Muscle of leg (tissue), 11 donors: ENCODE data around the gene VAMP5. TPM values are rescaled to one million over a fixed set of nuclear protein-coding genes. Genes with fewer than 3 reads are reported as not detected.

Experiments used
- DNase-seq: peaks from one replicate; pipeline ENCODE4 v3.0.0; 2013
- H3K27ac ChIP-seq: one replicate; pipeline ENCODE4 v1.5.1; 2013; ENCODE audit warnings: mild to moderate bottlenecking, low read length, control low read depth
- H3K27me3 ChIP-seq: one replicate; pipeline ENCODE4 v1.6.1; 2013; ENCODE audit warnings: low read length; ENCODE audit not compliant: control insufficient read depth, insufficient read depth
- H3K36me3 ChIP-seq: one replicate; pipeline ENCODE4 v1.6.1; 2013; ENCODE audit warnings: low read length; ENCODE audit not compliant: control insufficient read depth, insufficient read depth
- H3K4me1 ChIP-seq: one replicate; pipeline ENCODE4 v1.6.1; 2013; ENCODE audit warnings: low read length; ENCODE audit not compliant: control insufficient read depth, insufficient read depth
- H3K4me3 ChIP-seq: one replicate; pipeline ENCODE4 v1.5.1; 2013; ENCODE audit warnings: low read length, control low read depth
- H3K9me3 ChIP-seq: replicated peaks from 2 replicates; pipeline ENCODE4 v1.6.1; 2013; ENCODE audit warnings: low read depth, low read length; ENCODE audit not compliant: control insufficient read depth
- WGBS: methylation state at CpG from one replicate; pipeline ENCODE4 v1.1.5; 2013; ENCODE audit warnings: missing lambda C conversion rate; ENCODE audit not compliant: insufficient coverage; 5-methylcytosine and 5-hydroxymethylcytosine counted together
- polyA plus RNA-seq, 8 donors: library from polyadenylated mRNA; unstranded; fragments of 120-200 nt; gene quantifications; one replicate each; pipeline versions ENCODE4 v1.2.1 to v1.2.3, GENCODE V29; 2013; ENCODE audit warnings: inconsistent platforms in 1 of 8, low replicate concordance in 1 of 8; ENCODE audit not compliant: insufficient read length in 8 of 8, insufficient read depth in 1 of 8
- total RNA-seq: library from RNA; stranded (reverse); fragments of 120-200 nt; gene quantifications from one replicate; pipeline ENCODE4 v1.2.4, GENCODE V29; 2013

The VAMP5 gene
- total and polyA plus RNA-seq, 9 donors, result 18.0 to 56.2 (median 40.1) TPM

DNA sequence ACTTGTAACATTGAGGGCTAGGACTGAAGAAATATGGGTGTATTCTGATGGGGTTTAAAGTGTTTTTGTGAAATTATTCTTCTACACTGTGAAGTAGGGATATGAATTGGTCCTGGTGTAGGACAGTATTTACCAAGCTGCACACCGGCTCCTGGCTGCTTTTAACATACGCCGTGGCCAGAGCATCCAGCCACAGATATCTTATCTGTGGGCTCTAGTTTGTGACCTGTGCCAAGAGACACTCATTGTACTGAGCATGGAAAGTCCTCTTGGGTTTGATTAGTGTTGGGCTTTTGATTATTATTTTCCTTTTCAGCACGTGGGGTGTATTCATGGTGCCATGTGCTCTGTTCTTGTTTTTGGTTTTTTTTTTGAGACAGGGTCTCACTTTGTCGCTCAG is 39.8 kb downstream of the VAMP5 start:
- 96% methylated on average over 4 of the region's 5 CpGs for WGBS
- Histone ChIP-seq H3K27ac (no peak overlapping the region), H3K4me3 (no peak overlapping the region), H3K27me3 (no peaks in the 10 kb centered on the region), H3K36me3 (peaks cover 72% of the 10 kb centered on the region), H3K9me3 (no peaks in the 10 kb centered on the region), H3K4me1 (no peaks in the 10 kb centered on the region)
- DNase-seq, result no peak

DNA sequence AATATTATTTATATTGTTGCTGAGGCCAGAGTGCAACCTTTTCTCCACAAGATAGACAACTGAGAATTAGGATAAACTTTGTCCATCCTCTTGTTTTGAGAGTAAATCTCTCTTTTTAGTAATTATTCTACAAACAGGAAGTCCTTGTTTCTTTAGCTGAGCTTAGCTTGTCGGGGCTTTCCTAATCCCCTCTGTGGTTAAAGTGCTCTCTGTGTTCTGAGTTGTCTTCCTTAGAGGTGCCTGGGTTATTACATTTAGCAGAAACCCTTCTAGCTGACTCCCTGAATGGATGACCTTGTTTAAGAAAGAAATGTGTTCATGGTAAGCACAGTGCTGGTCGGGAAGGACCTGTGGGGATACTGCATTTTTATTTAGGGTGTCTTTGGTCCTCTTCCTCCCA is 44.4 kb downstream of the VAMP5 start:
- no peak for DNase-seq
- H3K36me3 ChIP-seq, result peaks cover 76% of the 10 kb centered on the region
- WGBS, result no CpG with 5 or more reads among the region's 2 CpGs
- no peak overlapping the region for H3K4me3 ChIP-seq
- no peak overlapping the region for H3K27ac ChIP-seq
- H3K9me3 ChIP-seq, result no peaks in the 10 kb centered on the region
- H3K27me3 ChIP-seq, result no peaks in the 10 kb centered on the region
- H3K4me1 ChIP-seq, result no peaks in the 10 kb centered on the region

DNA sequence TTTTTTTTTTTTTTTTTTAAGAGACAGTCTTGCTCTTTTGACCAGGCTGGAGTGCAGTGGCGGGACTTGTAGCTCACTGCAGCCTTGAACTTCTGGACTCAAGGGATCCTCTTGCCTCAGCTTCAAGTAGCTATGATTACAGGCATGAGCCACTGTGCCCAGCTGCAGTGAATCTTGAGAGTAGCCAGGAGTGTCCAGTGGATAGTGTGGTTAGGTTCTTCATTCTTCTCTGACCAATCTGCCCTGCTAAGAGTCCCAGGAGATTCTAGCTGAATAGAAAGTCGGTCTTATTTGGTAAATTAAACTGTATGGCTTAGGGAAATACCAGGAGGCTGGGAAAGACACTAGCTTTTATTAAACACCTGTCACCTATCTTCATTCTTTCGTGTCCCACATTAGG is 47.1 kb downstream of the VAMP5 start:
- H3K4me1 ChIP-seq, result no peaks in the 10 kb centered on the region
- peaks cover 75% of the 10 kb centered on the region for H3K36me3 ChIP-seq
- H3K27me3 ChIP-seq, result no peaks in the 10 kb centered on the region
- H3K4me3 ChIP-seq, result no peak overlapping the region
- no CpG with 5 or more reads among the region's 3 CpGs for WGBS
- H3K9me3 ChIP-seq, result no peaks in the 10 kb centered on the region
- no peak for DNase-seq
- no peak overlapping the region for H3K27ac ChIP-seq

DNA sequence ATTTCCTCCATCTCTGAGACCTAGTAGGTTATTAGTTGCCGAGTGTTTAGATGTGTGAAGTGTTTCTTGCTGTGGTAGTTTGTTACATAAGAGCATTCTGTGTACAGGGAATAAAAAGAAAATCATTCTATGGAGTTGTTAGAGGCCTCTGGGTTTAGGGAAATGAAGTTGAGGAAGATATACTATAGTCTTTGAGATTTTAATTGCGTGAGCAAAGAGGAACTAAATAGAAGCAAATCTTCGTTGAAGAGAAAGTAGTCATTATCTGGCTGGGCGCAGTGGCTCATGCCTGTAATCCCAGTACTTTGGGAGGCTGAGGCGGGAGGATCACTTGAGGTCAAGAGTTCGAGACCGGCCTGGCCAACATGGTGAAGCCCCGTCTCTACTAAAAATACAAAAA is 50.8 kb downstream of the VAMP5 start:
- DNase-seq, result no peak
- WGBS, result 91% methylated on average over 6 of the region's 8 CpGs
- no peaks in the 10 kb centered on the region for H3K4me1 ChIP-seq
- H3K4me3 ChIP-seq, result no peak overlapping the region
- no peaks in the 10 kb centered on the region for H3K27me3 ChIP-seq
- peaks cover 83% of the 10 kb centered on the region for H3K36me3 ChIP-seq
- H3K27ac ChIP-seq, result no peak overlapping the region
- H3K9me3 ChIP-seq, result no peaks in the 10 kb centered on the region

DNA sequence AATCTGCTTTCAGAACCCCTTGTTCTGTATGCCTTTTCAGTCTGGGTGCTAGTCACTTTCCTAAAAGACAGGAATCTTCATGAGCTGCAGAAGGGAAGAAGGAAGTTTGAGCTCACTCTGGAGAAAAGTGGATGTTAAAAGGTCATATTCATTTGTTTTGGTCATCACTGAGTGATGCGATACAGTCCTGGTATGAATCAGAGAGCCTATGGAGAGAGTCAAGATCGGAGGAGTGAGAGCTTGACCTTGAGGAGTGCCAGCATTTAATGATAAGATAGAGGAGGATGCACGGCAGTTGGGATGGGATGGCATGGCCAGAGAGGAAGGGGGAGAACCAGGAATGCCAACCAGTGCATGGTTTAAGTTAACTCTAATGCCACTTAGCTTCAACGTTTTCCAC is 51.4 kb downstream of the VAMP5 start:
- WGBS, result 78% methylated on average over 3 of the region's 4 CpGs
- Histone ChIP-seq H3K27ac (no peak overlapping the region), H3K4me3 (no peak overlapping the region), H3K9me3 (no peaks in the 10 kb centered on the region), H3K4me1 (no peaks in the 10 kb centered on the region), H3K36me3 (peaks cover 84% of the 10 kb centered on the region), H3K27me3 (no peaks in the 10 kb centered on the region)
- DNase-seq, result no peak

DNA sequence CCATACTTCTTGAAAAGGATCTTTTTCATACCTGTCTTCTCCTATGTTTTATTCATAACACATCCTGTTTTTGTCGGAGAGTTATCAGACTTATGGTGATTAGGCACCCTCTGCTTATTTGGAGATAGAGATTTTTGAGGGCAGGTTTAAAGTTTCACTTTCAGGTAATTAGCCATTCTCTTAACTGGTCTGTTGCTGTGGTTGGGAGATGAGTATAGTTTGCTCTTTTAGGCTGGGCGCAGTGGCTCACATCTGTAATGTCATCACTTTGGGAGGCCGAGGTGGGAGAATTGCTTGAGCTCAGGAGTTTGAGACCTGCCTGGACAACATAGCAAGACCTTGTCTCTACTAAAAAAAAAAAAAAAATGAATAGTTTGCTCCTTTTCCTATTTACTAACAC is 58.5 kb downstream of the VAMP5 start:
- Histone ChIP-seq H3K36me3 (peaks cover 81% of the 10 kb centered on the region), H3K9me3 (no peaks in the 10 kb centered on the region), H3K27me3 (no peaks in the 10 kb centered on the region), H3K4me3 (no peak overlapping the region), H3K4me1 (no peaks in the 10 kb centered on the region), H3K27ac (no peak overlapping the region)
- no peak for DNase-seq
- WGBS, result no CpG with 5 or more reads among the region's 3 CpGs

Other genes with a start within 250 kb of the VAMP5 start
- gene RETSAT, start 229.9 kb upstream of the VAMP5 start, total RNA-seq, result 11.7 TPM
- 10 to 100 TPM in 7 of 8 donors, 1 to 10 TPM in 1; 7.9 to 19.2 (median 15.5) TPM for gene RETSAT, start 229.9 kb upstream of the VAMP5 start, polyA plus RNA-seq
- gene ELMOD3, start 229.7 kb upstream of the VAMP5 start, total RNA-seq, result 14.3 TPM
- 10 to 100 TPM; 10.6 to 18.6 (median 16.1) TPM for gene ELMOD3, start 229.7 kb upstream of the VAMP5 start, polyA plus RNA-seq
- 44.6 TPM for gene CAPG, start 174.1 kb upstream of the VAMP5 start, total RNA-seq
- 10 to 100 TPM; 13.9 to 48.5 (median 26.2) TPM for gene CAPG, start 174.1 kb upstream of the VAMP5 start, polyA plus RNA-seq
- gene SH2D6, start 165.7 kb upstream of the VAMP5 start, total RNA-seq, result 0.13 TPM
- gene SH2D6, start 165.7 kb upstream of the VAMP5 start, polyA plus RNA-seq, result 1 to 10 TPM in 1 of 8 donors, under 1 TPM in 7; 0.24 to 1.4 (median 0.66) TPM
- gene MAT2A, start 45.3 kb upstream of the VAMP5 start, total RNA-seq, result 71.5 TPM
- 100 to 1,000 TPM; 151 to 240 (median 191) TPM for gene MAT2A, start 45.3 kb upstream of the VAMP5 start, polyA plus RNA-seq
- gene GGCX, start 22.9 kb upstream of the VAMP5 start, total RNA-seq, result 26.2 TPM
- gene GGCX, start 22.9 kb upstream of the VAMP5 start, polyA plus RNA-seq, result 10 to 100 TPM; 16.5 to 26.1 (median 20.8) TPM
- gene VAMP8, start 6.8 kb upstream of the VAMP5 start, total RNA-seq, result 9.8 TPM
- gene VAMP8, start 6.8 kb upstream of the VAMP5 start, polyA plus RNA-seq, result 10 to 100 TPM; 10.7 to 17.8 (median 12.4) TPM
- gene RNF181, start 11.3 kb downstream of the VAMP5 start, total RNA-seq, result 109 TPM
- 10 to 100 TPM; 53.9 to 75.0 (median 59.0) TPM for gene RNF181, start 11.3 kb downstream of the VAMP5 start, polyA plus RNA-seq
- gene TMEM150A, start 18.3 kb downstream of the VAMP5 start, total RNA-seq, result 7.9 TPM
- gene TMEM150A, start 18.3 kb downstream of the VAMP5 start, polyA plus RNA-seq, result 10 to 100 TPM in 3 of 8 donors, 1 to 10 TPM in 5; 7.7 to 11.7 (median 9.5) TPM
- gene C2orf68, start 27.6 kb downstream of the VAMP5 start, total RNA-seq, result 29.2 TPM
- 10 to 100 TPM; 34.1 to 55.4 (median 44.9) TPM for gene C2orf68, start 27.6 kb downstream of the VAMP5 start, polyA plus RNA-seq
- gene USP39, start 31.8 kb downstream of the VAMP5 start, total RNA-seq, result 31.5 TPM
- 10 to 100 TPM; 34.0 to 46.7 (median 39.8) TPM for gene USP39, start 31.8 kb downstream of the VAMP5 start, polyA plus RNA-seq
- gene SFTPB, start 83.8 kb downstream of the VAMP5 start, total RNA-seq, result not detected
- 10 to 100 TPM in 1 of 8 donors, under 1 TPM in 2, not detected in 5; 0.07 to 16.1 (median 0.11) TPM for gene SFTPB, start 83.8 kb downstream of the VAMP5 start, polyA plus RNA-seq
- 0.31 TPM for gene GNLY, start 109.9 kb downstream of the VAMP5 start, total RNA-seq
- gene GNLY, start 109.9 kb downstream of the VAMP5 start, polyA plus RNA-seq, result 1 to 10 TPM in 3 of 8 donors, under 1 TPM in 5; 0.36 to 3.0 (median 0.74) TPM
- 15.7 TPM for gene ATOH8, start 169.6 kb downstream of the VAMP5 start, total RNA-seq
- gene ATOH8, start 169.6 kb downstream of the VAMP5 start, polyA plus RNA-seq, result 10 to 100 TPM; 10.4 to 24.1 (median 19.7) TPM